Body of pancreas (tissue), 4 donors: ENCODE results near the gene ZFAND5.

Experiments used
- POLR2A ChIP-seq, 3 donors: fragments of 450-650 bp; IDR thresholded peaks; one replicate each; pipeline ENCODE4 v1.6.1; 2016; ENCODE audit warnings: antibody characterized with exemption in 3 of 3, mild to moderate bottlenecking in 2 of 3
- TF ChIP-seq, protein P1 (sequence below), 7 experiments: fragments of 450-650 bp in 4 of 7; fragments of 200-600 bp in 3 of 7; sonication (generic) in 3 of 7; IDR thresholded peaks; one replicate each; pipeline ENCODE4 v1.5.1; 2016 to 2019; ENCODE audit warnings: antibody characterized with exemption in 7 of 7

DNA sequence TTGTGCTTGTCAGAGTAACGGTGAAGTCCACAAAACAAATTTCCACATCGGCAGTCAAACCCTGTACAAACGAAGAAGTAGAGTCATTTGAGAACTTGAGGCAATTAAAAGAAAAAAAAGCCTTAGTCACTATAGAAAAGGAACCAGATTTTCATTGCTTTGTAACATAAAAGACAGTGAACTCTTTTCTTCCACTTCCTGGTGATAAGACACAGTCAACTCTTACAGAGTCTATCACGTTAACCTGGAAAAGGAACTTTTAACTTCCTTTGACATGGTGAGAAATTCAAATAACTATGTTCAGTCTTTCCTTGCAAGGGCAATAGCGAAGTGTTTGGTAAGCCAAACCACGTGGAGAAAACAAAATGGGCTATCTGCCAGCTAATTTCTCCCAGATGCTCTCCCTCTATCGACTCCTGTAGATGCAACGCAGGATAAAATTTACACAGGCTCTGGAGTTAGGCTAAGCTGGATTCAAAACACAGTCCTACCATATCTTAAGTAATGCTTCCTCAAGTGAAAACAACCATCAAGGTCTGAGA lies 8.9 kb downstream of the ZFAND5 start:
- TF ChIP-seq, protein P1, sequence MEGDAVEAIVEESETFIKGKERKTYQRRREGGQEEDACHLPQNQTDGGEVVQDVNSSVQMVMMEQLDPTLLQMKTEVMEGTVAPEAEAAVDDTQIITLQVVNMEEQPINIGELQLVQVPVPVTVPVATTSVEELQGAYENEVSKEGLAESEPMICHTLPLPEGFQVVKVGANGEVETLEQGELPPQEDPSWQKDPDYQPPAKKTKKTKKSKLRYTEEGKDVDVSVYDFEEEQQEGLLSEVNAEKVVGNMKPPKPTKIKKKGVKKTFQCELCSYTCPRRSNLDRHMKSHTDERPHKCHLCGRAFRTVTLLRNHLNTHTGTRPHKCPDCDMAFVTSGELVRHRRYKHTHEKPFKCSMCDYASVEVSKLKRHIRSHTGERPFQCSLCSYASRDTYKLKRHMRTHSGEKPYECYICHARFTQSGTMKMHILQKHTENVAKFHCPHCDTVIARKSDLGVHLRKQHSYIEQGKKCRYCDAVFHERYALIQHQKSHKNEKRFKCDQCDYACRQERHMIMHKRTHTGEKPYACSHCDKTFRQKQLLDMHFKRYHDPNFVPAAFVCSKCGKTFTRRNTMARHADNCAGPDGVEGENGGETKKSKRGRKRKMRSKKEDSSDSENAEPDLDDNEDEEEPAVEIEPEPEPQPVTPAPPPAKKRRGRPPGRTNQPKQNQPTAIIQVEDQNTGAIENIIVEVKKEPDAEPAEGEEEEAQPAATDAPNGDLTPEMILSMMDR (IDR thresholded peaks at IDR 0.05) = no peak
- TF ChIP-seq POLR2A (IDR thresholded peaks at IDR 0.05) = no peak
